K562 (cell line): ENCODE measurements around the gene EFCAB12. TPM values are rescaled to one million over a fixed set of nuclear protein-coding genes. Genes with fewer than 3 reads are reported as not detected.

Source experiments
- CHD4 ChIP-seq: fragments of 200-600 bp; sonication (generic); IDR thresholded peaks from 3 replicates; pipeline ENCODE4 v1.6.1; 2012; ENCODE audit warnings: low read depth, mild to moderate bottlenecking, mixed read lengths, low read length, inconsistent platforms; ENCODE audit not compliant: insufficient read depth, insufficient replicate concordance, poor library complexity, severe bottlenecking
- ETV1 ChIP-seq: fragments of 450-650 bp; conservative IDR thresholded peaks from 2 replicates; pipeline ENCODE4 v1.6.1; 2016; ENCODE audit warnings: missing genetic modification characterization, control low read depth, low read depth, missing compliant biosample characterization
- HDAC3 ChIP-seq: fragments of 450-650 bp; IDR thresholded peaks from 2 replicates; pipeline ENCODE4 v1.6.1; 2018; ENCODE audit warnings: borderline replicate concordance, mild to moderate bottlenecking, moderate library complexity; ENCODE audit not compliant: partially characterized antibody
- HSF4 ChIP-seq: fragments of 250-450 bp; sonication (Bioruptor Pico); IDR thresholded peaks from 2 replicates; pipeline ENCODE4 v2.1.2; 2022; ENCODE audit warnings: mild to moderate bottlenecking, moderate library complexity, borderline replicate concordance
- LEF1 ChIP-seq: fragments of 450-650 bp; IDR thresholded peaks from 2 replicates; pipeline ENCODE4 v1.6.1; 2016; ENCODE audit warnings: mild to moderate bottlenecking
- MEIS2 ChIP-seq: fragments of 450-650 bp; IDR thresholded peaks from 2 replicates; pipeline ENCODE4 v1.6.1; 2014; ENCODE audit warnings: mild to moderate bottlenecking; ENCODE audit not compliant: partially characterized antibody
- PML ChIP-seq: IDR thresholded peaks from 2 replicates; pipeline ENCODE4 v1.6.1; 2012; ENCODE audit warnings: low read length, inconsistent platforms
- SETDB1 ChIP-seq: IDR thresholded peaks from one replicate; pipeline ENCODE4 v1.6.1; 2012; ENCODE audit warnings: low read length, control low read depth, inconsistent platforms
- SNIP1 ChIP-seq: fragments of 450-650 bp; IDR thresholded peaks from 2 replicates; pipeline ENCODE4 v1.7.1; 2017; ENCODE audit warnings: low read depth, mild to moderate bottlenecking
- SNRNP70 ChIP-seq: fragments of 200-400 bp; formaldehyde crosslinking; optimal IDR thresholded peaks from 2 replicates; pipeline ENCODE3; 2017; ENCODE audit warnings: low read depth, low read length
- ZNF143 ChIP-seq: sonication (generic); formaldehyde crosslinking; IDR thresholded peaks from 2 replicates; pipeline ENCODE4 v1.9.0; 2022; ENCODE audit warnings: mild to moderate bottlenecking, missing genetic modification reagents
- ZNF146 ChIP-seq: IDR thresholded peaks from one replicate; pipeline ENCODE4 v1.6.1; 2018; ENCODE audit warnings: missing compliant biosample characterization; ENCODE audit not compliant: unreplicated experiment
- polyA plus RNA-seq, 8 experiments: library from polyadenylated mRNA; depleted of rRNA in 4 of 8; stranded (reverse) in 5 of 8; unstranded in 3 of 8; fragments of >200 nt; fragmentation: Nextera tagmentation in 2 of 8; fragmentation: Illumina TruSeq in 1 of 8; extraction: Ambion mirVana in 2 of 8; extraction: Trizol in 1 of 8; gene quantifications; 2 replicates each; pipeline versions ENCODE4 v1.2.1 to v1.2.3, GENCODE V29; 2011 to 2014; ENCODE audit warnings: inconsistent platforms in 1 of 8, missing spikeins in 1 of 8
- total RNA-seq, 7 experiments: library from RNA; depleted of rRNA in 6 of 7; stranded (reverse); fragments of >200 nt in 6 of 7; fragmentation: Illumina TruSeq in 2 of 7; extraction: Trizol in 2 of 7; gene quantifications; 2 replicates each; pipeline versions ENCODE4 v1.2.1 to v1.2.3, GENCODE V29; 2011 to 2021; ENCODE audit warnings: low replicate concordance in 1 of 7
- TF ChIP-seq, protein P1 (sequence below): fragments of 450-650 bp; formaldehyde crosslinking; conservative IDR thresholded peaks from 2 replicates; pipeline ENCODE4 v1.4.0; 2022; ENCODE audit warnings: mild to moderate bottlenecking, missing genetic modification characterization
- TF ChIP-seq, protein P2 (sequence below), 2 experiments: fragments of 450-650 bp in 1 of 2; IDR thresholded peaks; 2 replicates each; pipeline ENCODE4 v1.6.1; 2011 to 2017; ENCODE audit warnings: low read depth in 2 of 2, antibody characterized with exemption in 1 of 2, borderline replicate concordance in 1 of 2, low read length in 1 of 2, mild to moderate bottlenecking in 1 of 2, mixed read lengths in 1 of 2; ENCODE audit not compliant: control insufficient read depth in 1 of 2
- TF ChIP-seq, protein P3 (sequence below): fragments of 250-450 bp; sonication (Bioruptor Pico); IDR thresholded peaks from 2 replicates; pipeline ENCODE4 v1.8.0; 2022; ENCODE audit warnings: inconsistent platforms, mild to moderate bottlenecking, moderate library complexity, borderline replicate concordance
- TF ChIP-seq, protein P4 (sequence below): fragments of 250-450 bp; sonication (Bioruptor Pico); IDR thresholded peaks from 2 replicates; pipeline ENCODE4 v1.8.0; 2021; ENCODE audit warnings: moderate library complexity, mild to moderate bottlenecking, inconsistent platforms

EFCAB12 gene
- total and polyA plus RNA-seq, 9 of the 15 experiments (the other 6 are each of a cell fraction or from before 2014, with no cell fraction given) = 0.08 to 0.95 (median 0.56) TPM; not detected in 1

DNA sequence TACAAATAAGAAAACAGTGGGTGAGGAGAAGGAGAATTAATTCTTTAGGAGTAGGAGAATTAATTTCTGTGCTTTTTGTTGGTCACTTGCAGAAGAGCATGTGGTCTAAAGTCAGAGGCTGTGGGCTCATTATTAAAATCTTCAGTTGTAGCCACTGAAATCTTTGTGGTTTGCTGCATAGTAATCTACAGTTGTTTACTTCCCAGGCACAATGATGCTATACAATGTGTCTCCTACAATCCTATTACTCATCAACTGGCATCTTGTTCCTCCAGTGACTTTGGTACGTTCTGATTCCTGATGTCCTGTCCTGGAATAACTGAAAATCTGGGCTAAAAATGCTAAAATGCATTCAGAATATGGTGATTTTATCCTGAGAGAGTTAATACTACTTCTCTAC is 32.6 kb upstream of the EFCAB12 start (continued):
- TF ChIP-seq HDAC3 (no peak), SNIP1 (no peak), SNRNP70 (no peak), ZNF143 (CRISPR knock-in tag) (no peak), SETDB1 (no peak), MEIS2 (peak; percentile 6), ETV1 (no peak), HSF4 (CRISPR knock-in tag) (no peak), PML (no peak), LEF1 (peak; percentile 11; the same call in 1 of the 2 replicates), CHD4 (no peak), ZNF146 (CRISPR knock-in tag) (no peak)
- TF ChIP-seq, protein P1, sequence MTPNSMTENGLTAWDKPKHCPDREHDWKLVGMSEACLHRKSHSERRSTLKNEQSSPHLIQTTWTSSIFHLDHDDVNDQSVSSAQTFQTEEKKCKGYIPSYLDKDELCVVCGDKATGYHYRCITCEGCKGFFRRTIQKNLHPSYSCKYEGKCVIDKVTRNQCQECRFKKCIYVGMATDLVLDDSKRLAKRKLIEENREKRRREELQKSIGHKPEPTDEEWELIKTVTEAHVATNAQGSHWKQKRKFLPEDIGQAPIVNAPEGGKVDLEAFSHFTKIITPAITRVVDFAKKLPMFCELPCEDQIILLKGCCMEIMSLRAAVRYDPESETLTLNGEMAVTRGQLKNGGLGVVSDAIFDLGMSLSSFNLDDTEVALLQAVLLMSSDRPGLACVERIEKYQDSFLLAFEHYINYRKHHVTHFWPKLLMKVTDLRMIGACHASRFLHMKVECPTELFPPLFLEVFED (CRISPR knock-in tag) = no peak
- TF ChIP-seq, protein P2, sequence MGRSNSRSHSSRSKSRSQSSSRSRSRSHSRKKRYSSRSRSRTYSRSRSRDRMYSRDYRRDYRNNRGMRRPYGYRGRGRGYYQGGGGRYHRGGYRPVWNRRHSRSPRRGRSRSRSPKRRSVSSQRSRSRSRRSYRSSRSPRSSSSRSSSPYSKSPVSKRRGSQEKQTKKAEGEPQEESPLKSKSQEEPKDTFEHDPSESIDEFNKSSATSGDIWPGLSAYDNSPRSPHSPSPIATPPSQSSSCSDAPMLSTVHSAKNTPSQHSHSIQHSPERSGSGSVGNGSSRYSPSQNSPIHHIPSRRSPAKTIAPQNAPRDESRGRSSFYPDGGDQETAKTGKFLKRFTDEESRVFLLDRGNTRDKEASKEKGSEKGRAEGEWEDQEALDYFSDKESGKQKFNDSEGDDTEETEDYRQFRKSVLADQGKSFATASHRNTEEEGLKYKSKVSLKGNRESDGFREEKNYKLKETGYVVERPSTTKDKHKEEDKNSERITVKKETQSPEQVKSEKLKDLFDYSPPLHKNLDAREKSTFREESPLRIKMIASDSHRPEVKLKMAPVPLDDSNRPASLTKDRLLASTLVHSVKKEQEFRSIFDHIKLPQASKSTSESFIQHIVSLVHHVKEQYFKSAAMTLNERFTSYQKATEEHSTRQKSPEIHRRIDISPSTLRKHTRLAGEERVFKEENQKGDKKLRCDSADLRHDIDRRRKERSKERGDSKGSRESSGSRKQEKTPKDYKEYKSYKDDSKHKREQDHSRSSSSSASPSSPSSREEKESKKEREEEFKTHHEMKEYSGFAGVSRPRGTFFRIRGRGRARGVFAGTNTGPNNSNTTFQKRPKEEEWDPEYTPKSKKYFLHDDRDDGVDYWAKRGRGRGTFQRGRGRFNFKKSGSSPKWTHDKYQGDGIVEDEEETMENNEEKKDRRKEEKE (IDR thresholded peaks at IDR 0.05; ENCODE audit: borderline replicate concordance in 1 of 2, control insufficient read depth in 1 of 2, low read depth in 2 of 2, low read length in 1 of 2) = no peak
- TF ChIP-seq, protein P3, sequence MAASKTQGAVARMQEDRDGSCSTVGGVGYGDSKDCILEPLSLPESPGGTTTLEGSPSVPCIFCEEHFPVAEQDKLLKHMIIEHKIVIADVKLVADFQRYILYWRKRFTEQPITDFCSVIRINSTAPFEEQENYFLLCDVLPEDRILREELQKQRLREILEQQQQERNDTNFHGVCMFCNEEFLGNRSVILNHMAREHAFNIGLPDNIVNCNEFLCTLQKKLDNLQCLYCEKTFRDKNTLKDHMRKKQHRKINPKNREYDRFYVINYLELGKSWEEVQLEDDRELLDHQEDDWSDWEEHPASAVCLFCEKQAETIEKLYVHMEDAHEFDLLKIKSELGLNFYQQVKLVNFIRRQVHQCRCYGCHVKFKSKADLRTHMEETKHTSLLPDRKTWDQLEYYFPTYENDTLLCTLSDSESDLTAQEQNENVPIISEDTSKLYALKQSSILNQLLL = no peak
- TF ChIP-seq, protein P4, sequence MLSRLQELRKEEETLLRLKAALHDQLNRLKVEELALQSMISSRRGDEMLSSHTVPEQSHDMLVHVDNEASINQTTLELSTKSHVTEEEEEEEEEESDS = no peak
